GM13976 (cell line): ENCODE results near the gene C8G.

Experiments
- DNase-seq: peaks from one replicate; pipeline ENCODE4 v3.0.0; 2012; ENCODE audit warnings: low spot score
- in situ Hi-C: fragments of 300-500 bp; cut with MboI; formaldehyde crosslinking; loops from one replicate; pipeline ENCODE4 v1.12.0; 2022; ENCODE audit warnings: low sequenced_read_pairs, mixed read lengths, inconsistent platforms; ENCODE audit not compliant: unreplicated experiment
- TF ChIP-seq, protein P1 (sequence below): IDR thresholded peaks from 2 replicates; pipeline ENCODE4 v1.5.1; 2012; ENCODE audit warnings: borderline replicate concordance, mild to moderate bottlenecking; ENCODE audit not compliant: insufficient read depth; ENCODE audit errors: extremely low read depth, missing control alignments, control extremely low read depth

Gene C8G

GRCh38 chr9:136920734-136921231, 24.3 kb upstream of the C8G start:
- TF ChIP-seq, protein P1, sequence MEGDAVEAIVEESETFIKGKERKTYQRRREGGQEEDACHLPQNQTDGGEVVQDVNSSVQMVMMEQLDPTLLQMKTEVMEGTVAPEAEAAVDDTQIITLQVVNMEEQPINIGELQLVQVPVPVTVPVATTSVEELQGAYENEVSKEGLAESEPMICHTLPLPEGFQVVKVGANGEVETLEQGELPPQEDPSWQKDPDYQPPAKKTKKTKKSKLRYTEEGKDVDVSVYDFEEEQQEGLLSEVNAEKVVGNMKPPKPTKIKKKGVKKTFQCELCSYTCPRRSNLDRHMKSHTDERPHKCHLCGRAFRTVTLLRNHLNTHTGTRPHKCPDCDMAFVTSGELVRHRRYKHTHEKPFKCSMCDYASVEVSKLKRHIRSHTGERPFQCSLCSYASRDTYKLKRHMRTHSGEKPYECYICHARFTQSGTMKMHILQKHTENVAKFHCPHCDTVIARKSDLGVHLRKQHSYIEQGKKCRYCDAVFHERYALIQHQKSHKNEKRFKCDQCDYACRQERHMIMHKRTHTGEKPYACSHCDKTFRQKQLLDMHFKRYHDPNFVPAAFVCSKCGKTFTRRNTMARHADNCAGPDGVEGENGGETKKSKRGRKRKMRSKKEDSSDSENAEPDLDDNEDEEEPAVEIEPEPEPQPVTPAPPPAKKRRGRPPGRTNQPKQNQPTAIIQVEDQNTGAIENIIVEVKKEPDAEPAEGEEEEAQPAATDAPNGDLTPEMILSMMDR = no peak
- DNase-seq = no peak
- in situ Hi-C loops = no loop called here

DNA sequence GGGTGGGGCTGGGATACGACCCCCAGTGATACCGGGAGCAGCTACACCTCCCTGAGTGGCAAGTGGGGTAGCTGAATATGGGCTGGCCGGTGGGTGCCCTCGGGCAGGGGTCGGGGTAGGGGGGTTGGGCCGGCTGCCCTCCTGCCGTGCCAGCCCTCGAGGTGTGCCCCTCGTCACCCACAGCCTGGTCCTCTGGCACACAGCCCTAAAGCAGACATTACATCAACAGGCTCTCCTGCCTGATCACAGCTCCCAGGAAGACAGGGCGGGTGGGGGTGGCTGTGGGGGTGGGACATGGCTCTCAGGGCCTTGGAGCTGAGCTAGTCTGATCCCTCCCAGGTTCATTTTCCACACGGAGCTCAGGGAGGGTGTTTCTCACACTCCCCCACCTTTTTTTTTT, 23.7 kb upstream of the C8G start:
- TF ChIP-seq, protein P1 = no peak
- no peak for DNase-seq
- in situ Hi-C loops = no loop called here

- TF ChIP-seq, protein P1 = no peak
- no peak for DNase-seq
- in situ Hi-C loops = no loop called here
Observed at GRCh38 chr9:136921718-136922117, 23.3 kb upstream of the C8G start.

- no peak for DNase-seq
- TF ChIP-seq, protein P1 = no peak
- in situ Hi-C loops = no loop called here
Observed at GRCh38 chr9:136922540-136922939, 22.5 kb upstream of the C8G start.

DNA sequence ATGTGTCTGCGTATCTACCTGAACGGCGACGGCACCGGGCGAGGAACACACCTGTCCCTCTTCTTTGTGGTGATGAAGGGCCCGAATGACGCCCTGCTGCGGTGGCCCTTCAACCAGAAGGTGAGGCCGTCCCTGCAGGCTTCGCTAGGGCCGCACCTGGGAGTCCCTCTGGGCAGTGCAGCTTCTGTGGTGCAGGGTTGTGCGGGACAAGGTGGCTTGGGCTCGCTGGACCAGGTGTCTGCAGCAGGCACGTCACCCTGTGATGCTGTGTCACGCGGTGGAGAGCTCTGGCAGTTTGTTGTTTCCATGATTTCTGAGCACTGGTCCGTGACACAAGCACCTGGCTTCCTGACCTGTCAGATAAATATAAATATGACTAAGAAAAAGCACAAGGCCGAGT, 21.2 kb upstream of the C8G start:
- TF ChIP-seq, protein P1 = no peak
- DNase-seq = no peak
- in situ Hi-C loops = no loop called here

DNA sequence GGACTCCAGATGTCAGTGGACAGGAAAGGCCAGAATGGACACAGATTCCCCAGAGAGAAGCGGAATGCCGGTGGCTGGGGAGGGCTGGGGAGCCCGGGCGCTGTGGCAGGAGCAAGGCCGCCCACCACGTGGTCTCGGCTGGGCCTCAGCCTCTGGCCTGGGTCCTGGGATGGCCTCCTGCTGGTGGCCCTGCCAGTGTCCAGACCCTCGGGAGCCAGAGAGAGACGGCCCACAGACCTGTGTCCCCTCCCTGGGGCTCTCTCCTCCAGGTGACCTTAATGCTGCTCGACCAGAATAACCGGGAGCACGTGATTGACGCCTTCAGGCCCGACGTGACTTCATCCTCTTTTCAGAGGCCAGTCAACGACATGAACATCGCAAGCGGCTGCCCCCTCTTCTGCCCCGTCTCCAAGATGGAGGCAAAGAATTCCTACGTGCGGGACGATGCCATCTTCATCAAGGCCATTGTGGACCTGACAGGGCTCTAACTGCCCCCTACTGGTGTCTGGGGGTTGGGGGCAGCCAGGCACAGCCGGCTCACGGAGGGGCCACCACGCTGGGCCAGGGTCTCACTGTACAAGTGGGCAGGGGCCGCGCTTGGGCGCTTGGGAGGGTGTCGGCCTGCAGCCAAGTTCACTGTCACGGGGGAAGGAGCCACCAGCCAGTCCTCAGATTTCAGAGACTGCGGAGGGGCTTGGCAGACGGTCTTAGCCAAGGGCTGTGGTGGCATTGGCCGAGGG, 19.5 kb upstream of the C8G start:
- TF ChIP-seq, protein P1 = peak; percentile 9
- in situ Hi-C loops = no loop called here

More for the DNA sequence above, 19.5 kb upstream of the C8G start:
- DNase-seq = no peak
